GM18868 (cell line): ENCODE measurements around the gene ZKSCAN1.

Source experiments
- ATAC-seq: cut with Tn5 transposase; IDR thresholded peaks from one replicate; pipeline ENCODE4 v1.9.1; 2021; ENCODE audit warnings: mild to moderate bottlenecking, moderate library complexity; ENCODE audit not compliant: unreplicated experiment

Gene ZKSCAN1

GRCh38 chr7:100075418-100075817, 60.0 kb downstream of the ZKSCAN1 start:
- ATAC-seq = no peak

- ATAC-seq = no peak
Measured at GRCh38 chr7:100077205-100077604, 61.8 kb downstream of the ZKSCAN1 start.

GRCh38 chr7:100079024-100079560, 63.7 kb downstream of the ZKSCAN1 start:
- no peak for ATAC-seq

GRCh38 chr7:100080907-100081534, 65.6 kb downstream of the ZKSCAN1 start:
- no peak for ATAC-seq

- ATAC-seq = peak; percentile 81
Measured at GRCh38 chr7:100081535-100082102, 66.2 kb downstream of the ZKSCAN1 start, which contains the start of gene ZNF3. ZNF3 (minus strand) TSS chr7:100081723; CDS start chr7:100077357, 4,366 bp downstream.

GRCh38 chr7:100082978-100083377, 67.6 kb downstream of the ZKSCAN1 start:
- ATAC-seq = no peak

GRCh38 chr7:100085515-100085914, 70.1 kb downstream of the ZKSCAN1 start:
- ATAC-seq = no peak

GRCh38 chr7:100087055-100087750, 71.8 kb downstream of the ZKSCAN1 start:
- ATAC-seq = no peak

GRCh38 chr7:100088095-100088620, 72.8 kb downstream of the ZKSCAN1 start:
- ATAC-seq = no peak

- ATAC-seq = peak; percentile 57
Measured at GRCh38 chr7:100088621-100089457, 73.4 kb downstream of the ZKSCAN1 start, which contains the start of gene COPS6. COPS6 (plus strand) TSS chr7:100088969; CDS start chr7:100088991, 22 bp downstream.

GRCh38 chr7:100089458-100090196, 74.2 kb downstream of the ZKSCAN1 start:
- no peak for ATAC-seq

GRCh38 chr7:100090527-100091410, 75.4 kb downstream of the ZKSCAN1 start:
- ATAC-seq = no peak
